ENCODE results near the gene RAD9A. TPM values are rescaled to one million over a fixed set of nuclear protein-coding genes. Genes with fewer than 3 reads are reported as not detected.

The RAD9A gene
- total and polyA plus RNA-seq, 2 donors (not counting 1 experiment from before 2014, with no cell fraction given): 3.5 to 3.8 TPM

DNA sequence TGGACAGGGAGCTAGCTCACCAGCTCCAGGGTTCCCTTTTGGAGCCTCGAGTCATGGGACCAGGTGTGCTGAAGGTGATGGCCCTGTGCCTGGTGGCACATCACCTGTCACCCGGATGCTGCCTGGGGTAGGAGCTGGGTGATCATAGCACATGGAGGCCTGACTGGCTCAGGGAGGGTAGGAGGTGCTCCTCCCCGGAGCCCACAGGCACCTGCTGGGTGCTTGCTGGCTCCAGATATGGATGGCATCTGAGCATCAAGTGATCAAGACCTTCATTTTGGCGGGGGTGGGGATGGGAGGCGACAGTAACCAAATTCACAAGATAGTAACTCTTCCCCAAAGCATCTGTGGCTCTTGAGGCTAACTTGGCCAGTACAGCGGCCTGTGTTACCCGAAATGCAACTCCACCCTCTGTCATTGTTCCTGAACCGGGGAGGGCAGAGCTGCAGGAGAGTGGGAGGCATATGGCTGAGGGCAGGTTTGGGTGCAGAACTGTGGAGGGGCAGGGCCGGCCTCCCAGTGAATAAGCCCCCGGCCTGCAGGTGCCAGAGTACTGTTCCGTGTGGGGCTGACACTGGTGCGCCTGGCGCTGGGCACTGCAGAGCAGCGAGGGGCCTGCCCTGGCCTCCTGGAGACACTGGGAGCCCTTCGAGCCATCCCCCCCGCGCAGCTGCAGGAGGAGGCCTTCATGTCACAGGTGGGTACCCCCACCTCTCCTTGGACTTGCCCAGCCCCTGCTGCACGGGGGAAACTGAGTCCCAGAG lies 16.8 kb downstream of the RAD9A start:
- H3K9ac ChIP-seq (ENCODE audit: insufficient read depth, low read length): no peak overlapping the region
- no peak overlapping the region for H2AFZ ChIP-seq (ENCODE audit: low read length)
- H3K4me1 ChIP-seq (ENCODE audit: control insufficient read depth, extremely low read depth, insufficient read depth, low read length): no peaks in the 10 kb centered on the region
- no peaks in the 10 kb centered on the region for H3K9me3 ChIP-seq (ENCODE audit: control insufficient read depth, insufficient read depth, low read depth, low read length)
- no peak overlapping the region for H3K27ac ChIP-seq (ENCODE audit: insufficient read depth, low read length)
- no peak overlapping the region for H3K4me3 ChIP-seq (replicated peaks in 1 of 4; ENCODE audit: control extremely low read depth in 1 of 4, insufficient read depth in 1 of 4, low read depth in 3 of 4, low read length in 4 of 4)
- TF ChIP-seq EZH2 (IDR thresholded peaks at IDR 0.05; ENCODE audit: low read length, missing control alignments): no peak
- TF ChIP-seq, protein P1, sequence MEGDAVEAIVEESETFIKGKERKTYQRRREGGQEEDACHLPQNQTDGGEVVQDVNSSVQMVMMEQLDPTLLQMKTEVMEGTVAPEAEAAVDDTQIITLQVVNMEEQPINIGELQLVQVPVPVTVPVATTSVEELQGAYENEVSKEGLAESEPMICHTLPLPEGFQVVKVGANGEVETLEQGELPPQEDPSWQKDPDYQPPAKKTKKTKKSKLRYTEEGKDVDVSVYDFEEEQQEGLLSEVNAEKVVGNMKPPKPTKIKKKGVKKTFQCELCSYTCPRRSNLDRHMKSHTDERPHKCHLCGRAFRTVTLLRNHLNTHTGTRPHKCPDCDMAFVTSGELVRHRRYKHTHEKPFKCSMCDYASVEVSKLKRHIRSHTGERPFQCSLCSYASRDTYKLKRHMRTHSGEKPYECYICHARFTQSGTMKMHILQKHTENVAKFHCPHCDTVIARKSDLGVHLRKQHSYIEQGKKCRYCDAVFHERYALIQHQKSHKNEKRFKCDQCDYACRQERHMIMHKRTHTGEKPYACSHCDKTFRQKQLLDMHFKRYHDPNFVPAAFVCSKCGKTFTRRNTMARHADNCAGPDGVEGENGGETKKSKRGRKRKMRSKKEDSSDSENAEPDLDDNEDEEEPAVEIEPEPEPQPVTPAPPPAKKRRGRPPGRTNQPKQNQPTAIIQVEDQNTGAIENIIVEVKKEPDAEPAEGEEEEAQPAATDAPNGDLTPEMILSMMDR (conservative IDR thresholded peaks at IDR 0.05 in 1 of 2, IDR thresholded peaks at IDR 0.05 in 1 of 2; ENCODE audit: low read depth in 1 of 2, low read length in 2 of 2): no peak
- H3K27me3 ChIP-seq (ENCODE audit: control insufficient read depth, insufficient read depth, low read length): peaks cover 25% of the 10 kb centered on the region
- H3K79me2 ChIP-seq (ENCODE audit: control insufficient read depth, insufficient read depth, low read length): no peaks in the 10 kb centered on the region
- no peak for DNase-seq (ENCODE audit: low read depth in 2 of 2)
- H3K36me3 ChIP-seq (ENCODE audit: control insufficient read depth, insufficient read depth, low read length): no peaks in the 10 kb centered on the region
- H4K20me1 ChIP-seq (ENCODE audit: control insufficient read depth, extremely low read depth, insufficient read depth, low read length): no peaks in the 10 kb centered on the region
- no peak overlapping the region for H3K4me2 ChIP-seq (ENCODE audit: extremely low read depth, insufficient read depth, low read length)

- no peaks in the 10 kb centered on the region for H3K36me3 ChIP-seq (ENCODE audit: control insufficient read depth, insufficient read depth, low read length)
- no peak overlapping the region for H3K4me2 ChIP-seq (ENCODE audit: extremely low read depth, insufficient read depth, low read length)
- no peaks in the 10 kb centered on the region for H3K79me2 ChIP-seq (ENCODE audit: control insufficient read depth, insufficient read depth, low read length)
- H3K27ac ChIP-seq (ENCODE audit: insufficient read depth, low read length): no peak overlapping the region
- no peak overlapping the region for H2AFZ ChIP-seq (ENCODE audit: low read length)
- no peak overlapping the region for H3K9ac ChIP-seq (ENCODE audit: insufficient read depth, low read length)
- no peaks in the 10 kb centered on the region for H4K20me1 ChIP-seq (ENCODE audit: control insufficient read depth, extremely low read depth, insufficient read depth, low read length)
- H3K4me3 ChIP-seq (replicated peaks in 1 of 4; ENCODE audit: control extremely low read depth in 1 of 4, insufficient read depth in 1 of 4, low read depth in 3 of 4, low read length in 4 of 4): no peak overlapping the region
- H3K4me1 ChIP-seq (ENCODE audit: control insufficient read depth, extremely low read depth, insufficient read depth, low read length): no peaks in the 10 kb centered on the region
- no peaks in the 10 kb centered on the region for H3K9me3 ChIP-seq (ENCODE audit: control insufficient read depth, insufficient read depth, low read depth, low read length)
- no peak for DNase-seq (ENCODE audit: low read depth in 2 of 2)
- no peak for TF ChIP-seq EZH2 (IDR thresholded peaks at IDR 0.05; ENCODE audit: low read length, missing control alignments)
- TF ChIP-seq, protein P1 (conservative IDR thresholded peaks at IDR 0.05 in 1 of 2, IDR thresholded peaks at IDR 0.05 in 1 of 2; ENCODE audit: low read depth in 1 of 2, low read length in 2 of 2): no peak
- H3K27me3 ChIP-seq (ENCODE audit: control insufficient read depth, insufficient read depth, low read length): peaks cover 25% of the 10 kb centered on the region
These were observed 17.5 kb downstream of the RAD9A start for GRCh38 chr11:67409261-67409666.

GRCh38 chr11:67409781-67410368 lies 18.1 kb downstream of the RAD9A start:
- TF ChIP-seq, protein P1 (conservative IDR thresholded peaks at IDR 0.05 in 1 of 2, IDR thresholded peaks at IDR 0.05 in 1 of 2; ENCODE audit: low read depth in 1 of 2, low read length in 2 of 2): no peak
- TF ChIP-seq EZH2 (IDR thresholded peaks at IDR 0.05; ENCODE audit: low read length, missing control alignments): no peak
- H3K9ac ChIP-seq (ENCODE audit: insufficient read depth, low read length): no peak overlapping the region
- H3K79me2 ChIP-seq (ENCODE audit: control insufficient read depth, insufficient read depth, low read length): no peaks in the 10 kb centered on the region
- no peak overlapping the region for H2AFZ ChIP-seq (ENCODE audit: low read length)
- H3K27me3 ChIP-seq (ENCODE audit: control insufficient read depth, insufficient read depth, low read length): peaks cover 28% of the 10 kb centered on the region
- DNase-seq (ENCODE audit: low read depth in 2 of 2): no peak
- no peak overlapping the region for H3K4me3 ChIP-seq (replicated peaks in 1 of 4; ENCODE audit: control extremely low read depth in 1 of 4, insufficient read depth in 1 of 4, low read depth in 3 of 4, low read length in 4 of 4)
- H3K27ac ChIP-seq (ENCODE audit: insufficient read depth, low read length): no peak overlapping the region
- H3K9me3 ChIP-seq (ENCODE audit: control insufficient read depth, insufficient read depth, low read depth, low read length): no peaks in the 10 kb centered on the region
- no peak overlapping the region for H3K4me2 ChIP-seq (ENCODE audit: extremely low read depth, insufficient read depth, low read length)
- no peaks in the 10 kb centered on the region for H3K4me1 ChIP-seq (ENCODE audit: control insufficient read depth, extremely low read depth, insufficient read depth, low read length)
- no peaks in the 10 kb centered on the region for H3K36me3 ChIP-seq (ENCODE audit: control insufficient read depth, insufficient read depth, low read length)
- H4K20me1 ChIP-seq (ENCODE audit: control insufficient read depth, extremely low read depth, insufficient read depth, low read length): no peaks in the 10 kb centered on the region

Measured in fibroblast of lung (primary cell).